HG03159 (cell line): Measurements from ENCODE around the gene RNU7-1.

Experiments
- ATAC-seq: cut with Tn5 transposase; IDR thresholded peaks from one replicate; pipeline ENCODE4 v1.9.1; 2021; ENCODE audit warnings: mild to moderate bottlenecking, moderate library complexity; ENCODE audit not compliant: unreplicated experiment

Gene RNU7-1

DNA sequence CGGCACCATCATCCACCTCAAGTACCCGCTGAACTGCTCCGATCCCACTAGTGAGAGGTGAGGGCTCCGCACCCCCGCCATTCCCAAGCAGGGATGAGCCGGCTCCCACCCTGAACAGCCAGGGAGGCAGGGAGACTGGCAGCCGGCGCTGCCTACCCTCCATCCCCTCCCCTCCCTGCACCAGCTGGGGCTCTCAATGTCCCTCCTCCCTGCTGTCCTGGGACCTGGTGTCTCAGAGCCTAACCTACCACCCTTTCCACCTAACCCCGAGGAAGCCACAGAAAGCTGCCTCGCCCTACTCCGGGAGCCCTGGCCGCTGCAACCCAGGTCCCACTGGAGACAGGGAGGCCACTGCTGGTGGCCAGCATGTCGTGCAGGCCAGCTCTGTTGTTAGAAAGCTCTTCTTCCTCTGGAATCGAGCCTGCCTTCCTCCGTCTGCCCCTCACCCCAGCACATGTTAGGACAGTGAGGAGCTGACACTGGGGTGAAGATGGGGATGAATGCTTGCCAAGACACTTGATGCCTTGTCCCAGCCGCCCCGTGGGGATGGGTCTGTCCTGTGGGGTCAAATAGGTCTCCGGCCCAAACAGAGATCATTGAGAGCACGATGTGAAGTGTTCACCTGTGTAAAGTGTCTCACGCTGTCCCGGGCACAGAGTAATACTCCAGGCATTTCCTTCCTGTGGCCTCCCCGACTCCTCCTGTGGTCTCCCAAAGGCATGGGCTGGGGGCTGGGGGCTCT lies 8.7 kb downstream of the RNU7-1 start:
- no peak for ATAC-seq

DNA sequence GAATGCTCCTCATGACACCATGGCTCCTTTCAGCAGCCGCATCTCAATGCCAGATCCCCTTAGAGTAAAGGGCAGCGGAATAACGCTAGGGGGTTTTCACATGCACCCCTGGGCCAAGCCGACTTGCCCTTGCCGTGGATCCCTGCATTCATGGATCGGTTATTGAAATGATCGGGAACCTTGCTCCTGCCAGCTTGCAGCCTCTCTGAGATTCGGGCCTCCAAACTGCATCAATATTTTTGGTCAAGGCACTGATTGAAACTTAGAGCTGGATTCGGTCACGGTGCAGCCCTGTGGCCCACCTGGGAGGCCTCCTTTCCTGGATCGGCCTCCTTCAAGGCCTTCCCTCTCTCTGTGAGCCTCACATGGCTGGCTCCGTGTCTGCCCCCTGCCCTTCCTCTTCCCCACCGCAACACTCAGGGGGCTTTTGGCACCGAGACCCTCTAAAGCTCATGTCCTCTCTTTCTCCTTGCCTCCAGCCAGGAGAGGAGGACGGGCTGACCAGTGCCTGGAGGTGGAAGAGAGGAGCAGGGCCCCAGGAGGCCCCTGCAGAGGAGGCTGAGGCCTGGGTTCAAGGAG lies 9.3 kb downstream of the RNU7-1 start:
- no peak for ATAC-seq

DNA sequence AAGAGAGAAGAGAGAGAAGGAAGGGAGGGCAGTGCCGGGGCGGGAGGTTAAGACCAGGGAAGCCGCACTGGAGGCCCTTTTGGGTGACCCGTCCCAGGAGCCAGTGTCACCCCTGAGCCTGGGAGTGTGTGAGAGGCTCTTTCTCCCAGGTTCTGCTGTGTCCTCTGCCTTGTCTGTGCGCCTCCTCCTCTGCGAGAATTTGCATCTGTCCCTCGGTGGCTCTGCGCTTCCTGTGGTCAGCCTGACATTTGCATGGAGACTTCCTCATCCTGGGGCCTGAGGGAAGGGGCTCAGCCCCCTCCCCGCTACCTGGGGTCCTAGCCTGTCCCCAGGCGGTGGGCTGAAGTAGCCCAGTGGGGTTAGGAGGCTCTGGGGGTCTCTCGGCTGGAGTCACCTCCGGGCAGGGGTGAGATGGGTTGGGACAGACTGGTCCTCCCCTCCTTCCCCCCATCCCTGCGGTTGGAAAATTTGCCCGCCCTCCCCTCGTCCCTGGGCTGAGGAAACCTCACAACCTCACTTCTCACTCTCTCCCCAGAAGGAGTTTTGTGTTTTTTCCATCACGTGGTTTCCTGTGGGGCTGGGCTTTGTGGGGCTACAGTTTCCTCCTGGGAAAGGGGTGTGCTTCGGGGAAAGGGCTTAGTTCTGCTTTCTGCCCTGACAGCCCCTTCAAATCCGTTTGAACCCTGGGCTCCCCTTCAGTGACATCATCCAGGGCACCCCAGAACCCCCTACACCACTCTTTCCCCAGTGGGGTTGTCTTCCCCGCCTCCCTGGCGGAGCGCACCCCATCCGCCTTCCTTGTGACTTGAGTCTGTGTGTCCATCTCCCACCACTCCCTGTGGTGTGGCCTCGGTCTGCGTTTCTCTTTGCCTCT lies 10.1 kb downstream of the RNU7-1 start:
- ATAC-seq = peak; percentile 45

DNA sequence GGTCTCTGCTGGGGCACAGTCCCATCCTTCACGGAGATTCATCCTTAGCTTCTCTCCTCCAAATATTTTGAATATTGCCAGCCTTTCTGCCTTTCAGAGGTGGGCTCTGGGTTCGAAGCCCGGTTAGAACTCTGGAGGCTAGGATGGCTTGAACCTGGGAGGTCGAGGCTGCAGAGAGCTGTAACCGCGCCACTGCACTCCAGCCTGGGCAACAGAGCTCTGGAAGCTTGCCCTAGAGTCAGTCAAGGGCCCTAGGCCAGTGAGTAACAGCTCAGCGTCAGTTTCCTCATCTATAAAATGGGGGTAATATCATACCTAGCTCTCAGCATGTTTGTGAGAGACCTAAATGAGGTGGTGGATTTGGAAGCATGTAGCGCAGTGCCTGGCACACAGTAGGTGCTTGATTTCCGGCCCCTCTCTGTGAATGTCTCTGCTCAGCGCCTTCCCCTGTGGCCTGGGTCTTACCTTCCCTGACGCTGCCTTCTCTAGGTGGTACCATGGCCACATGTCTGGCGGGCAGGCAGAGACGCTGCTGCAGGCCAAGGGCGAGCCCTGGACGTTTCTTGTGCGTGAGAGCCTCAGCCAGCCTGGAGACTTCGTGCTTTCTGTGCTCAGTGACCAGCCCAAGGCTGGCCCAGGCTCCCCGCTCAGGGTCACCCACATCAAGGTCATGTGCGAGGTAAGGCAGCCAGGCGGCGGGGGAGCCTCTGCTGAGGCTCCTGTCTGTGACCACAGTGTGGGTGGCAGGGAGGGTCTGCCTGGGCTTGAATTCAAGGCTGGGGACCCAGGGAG lies 10.9 kb downstream of the RNU7-1 start:
- no peak for ATAC-seq

DNA sequence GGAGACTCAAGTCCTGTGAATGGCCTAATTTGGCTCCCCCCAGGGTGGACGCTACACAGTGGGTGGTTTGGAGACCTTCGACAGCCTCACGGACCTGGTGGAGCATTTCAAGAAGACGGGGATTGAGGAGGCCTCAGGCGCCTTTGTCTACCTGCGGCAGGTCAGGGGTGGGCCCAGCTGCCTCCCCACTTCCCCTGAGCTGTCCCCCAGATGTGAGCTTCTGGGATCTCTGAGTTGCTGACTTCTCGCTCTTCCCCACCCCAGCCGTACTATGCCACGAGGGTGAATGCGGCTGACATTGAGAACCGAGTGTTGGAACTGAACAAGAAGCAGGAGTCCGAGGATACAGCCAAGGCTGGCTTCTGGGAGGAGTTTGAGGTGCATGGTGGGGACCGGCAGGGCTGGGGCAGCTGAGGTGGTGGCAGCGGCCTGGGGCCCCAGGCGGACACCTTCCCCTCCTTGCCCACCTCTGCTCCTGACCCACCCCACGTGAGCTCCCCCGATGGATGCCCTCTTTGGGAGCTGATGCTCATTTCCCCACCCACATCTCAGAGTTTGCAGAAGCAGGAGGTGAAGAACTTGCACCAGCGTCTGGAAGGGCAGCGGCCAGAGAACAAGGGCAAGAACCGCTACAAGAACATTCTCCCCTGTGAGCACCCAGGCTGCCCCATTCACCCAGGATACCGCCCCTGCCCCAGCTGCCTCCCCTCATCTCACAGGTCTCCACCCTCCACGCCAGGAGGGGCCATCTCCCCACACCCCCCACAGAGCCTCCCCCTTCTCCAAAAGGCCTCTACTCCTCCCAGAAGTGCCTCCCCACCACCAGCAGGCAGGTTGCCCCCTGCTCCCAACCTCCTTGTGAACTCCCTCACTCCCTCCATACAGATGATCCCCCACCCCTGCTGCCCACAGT lies 11.7 kb downstream of the RNU7-1 start:
- no peak for ATAC-seq

DNA sequence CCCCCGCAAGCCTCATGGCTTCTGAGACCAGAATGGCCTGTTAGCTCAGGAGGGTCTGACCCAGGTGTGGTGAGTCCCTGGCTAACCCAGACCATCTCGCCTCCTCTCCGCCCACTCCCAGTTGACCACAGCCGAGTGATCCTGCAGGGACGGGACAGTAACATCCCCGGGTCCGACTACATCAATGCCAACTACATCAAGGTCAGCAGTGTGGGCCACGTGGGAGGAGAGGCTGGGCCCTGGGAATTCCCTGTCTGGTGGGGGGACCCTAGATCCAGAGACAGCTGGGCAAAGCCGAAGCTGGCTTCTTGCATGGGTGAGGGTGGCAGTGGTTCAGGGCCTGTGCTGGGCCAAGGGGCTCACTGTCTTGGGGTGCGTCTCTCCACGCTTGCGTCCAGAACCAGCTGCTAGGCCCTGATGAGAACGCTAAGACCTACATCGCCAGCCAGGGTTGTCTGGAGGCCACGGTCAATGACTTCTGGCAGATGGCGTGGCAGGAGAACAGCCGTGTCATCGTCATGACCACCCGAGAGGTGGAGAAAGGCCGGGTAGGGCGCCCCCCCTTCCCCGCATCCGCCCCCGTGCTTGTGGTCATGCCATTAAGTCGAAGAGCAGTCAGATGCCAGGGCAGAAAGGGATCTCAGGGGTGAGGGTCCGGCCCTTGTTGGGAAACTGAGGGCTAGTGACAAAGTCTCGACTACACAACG lies 12.6 kb downstream of the RNU7-1 start:
- no peak for ATAC-seq

DNA sequence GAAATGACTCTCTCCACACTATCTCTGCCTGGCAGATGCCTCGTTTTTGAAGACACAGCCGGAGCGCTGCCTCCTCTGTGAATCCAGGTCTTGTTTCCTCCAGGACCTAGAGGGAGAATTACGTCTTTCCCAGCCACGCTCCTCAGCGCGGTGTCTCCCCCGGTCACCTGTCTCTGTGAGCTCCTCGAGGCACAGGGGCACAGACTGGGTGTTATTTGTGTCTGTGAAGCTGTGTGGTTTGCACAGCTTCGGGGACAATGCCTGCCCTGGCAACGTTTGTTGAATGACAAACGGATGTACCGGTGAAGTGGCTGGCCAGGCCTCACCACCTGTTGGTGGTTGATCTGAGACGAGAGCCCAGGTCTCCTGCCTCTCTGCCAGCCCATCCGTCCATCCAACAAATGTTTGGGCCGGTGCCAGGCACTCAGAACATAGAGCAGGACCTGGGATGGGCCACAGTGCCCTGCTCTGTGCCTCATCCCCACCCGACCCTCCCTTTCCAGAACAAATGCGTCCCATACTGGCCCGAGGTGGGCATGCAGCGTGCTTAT lies 13.6 kb downstream of the RNU7-1 start:
- no peak for ATAC-seq

DNA sequence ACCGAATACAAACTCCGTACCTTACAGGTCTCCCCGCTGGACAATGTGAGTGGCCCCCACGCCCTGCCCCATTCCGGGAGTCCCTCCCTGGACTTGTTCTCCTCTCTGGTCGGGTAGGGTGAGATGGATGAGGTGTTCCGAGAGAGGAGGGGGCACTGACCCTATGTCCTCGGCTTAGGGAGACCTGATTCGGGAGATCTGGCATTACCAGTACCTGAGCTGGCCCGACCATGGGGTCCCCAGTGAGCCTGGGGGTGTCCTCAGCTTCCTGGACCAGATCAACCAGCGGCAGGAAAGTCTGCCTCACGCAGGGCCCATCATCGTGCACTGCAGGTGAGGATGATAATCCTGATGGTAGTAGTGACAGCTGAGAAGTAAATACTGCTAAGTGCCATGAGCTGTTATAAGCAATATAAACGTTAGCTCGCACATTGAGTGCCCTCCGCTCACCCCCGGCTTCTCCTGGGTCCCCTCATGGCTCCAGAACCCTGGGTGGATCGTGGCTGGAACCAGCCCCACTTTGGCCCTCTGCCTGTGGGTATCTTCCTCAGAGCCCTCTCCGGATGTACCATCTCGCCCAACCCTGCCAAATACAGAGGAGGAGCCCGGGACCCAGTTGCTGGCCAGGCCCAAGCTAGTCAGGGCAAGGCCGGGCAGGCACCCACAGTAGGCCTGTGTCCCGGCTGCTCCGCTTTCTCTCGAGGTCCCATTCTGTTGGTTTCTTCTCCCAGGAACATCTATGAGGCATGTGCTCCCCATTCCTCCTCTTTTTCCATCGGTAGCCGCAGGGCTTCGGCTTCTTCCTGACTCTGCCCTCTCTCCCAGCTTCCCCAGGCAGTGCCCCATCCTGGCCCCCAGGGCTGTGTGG lies 14.4 kb downstream of the RNU7-1 start:
- ATAC-seq = no peak

DNA sequence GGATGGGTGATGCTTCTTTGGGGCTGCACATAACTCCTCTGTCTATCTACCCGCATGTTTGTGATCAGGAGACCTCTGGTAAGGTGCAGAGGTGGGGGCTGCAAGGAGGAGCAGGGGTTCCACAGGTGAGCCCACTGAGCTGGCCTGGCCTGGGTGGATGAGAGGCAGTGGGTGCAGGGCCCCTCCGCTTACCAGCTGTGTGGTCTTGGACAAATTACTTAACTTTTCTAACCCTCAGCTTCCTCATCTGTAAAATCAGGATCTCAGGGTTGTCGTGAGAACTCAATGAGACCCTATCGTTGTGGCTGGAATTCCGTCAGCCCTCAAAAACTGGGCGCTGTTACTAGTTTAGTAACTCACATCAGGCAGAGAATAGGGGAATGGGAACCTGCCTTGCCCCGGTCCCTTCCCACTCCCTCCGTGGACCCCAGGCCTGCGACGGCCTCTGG lies 15.0 kb downstream of the RNU7-1 start:
- no peak for ATAC-seq

DNA sequence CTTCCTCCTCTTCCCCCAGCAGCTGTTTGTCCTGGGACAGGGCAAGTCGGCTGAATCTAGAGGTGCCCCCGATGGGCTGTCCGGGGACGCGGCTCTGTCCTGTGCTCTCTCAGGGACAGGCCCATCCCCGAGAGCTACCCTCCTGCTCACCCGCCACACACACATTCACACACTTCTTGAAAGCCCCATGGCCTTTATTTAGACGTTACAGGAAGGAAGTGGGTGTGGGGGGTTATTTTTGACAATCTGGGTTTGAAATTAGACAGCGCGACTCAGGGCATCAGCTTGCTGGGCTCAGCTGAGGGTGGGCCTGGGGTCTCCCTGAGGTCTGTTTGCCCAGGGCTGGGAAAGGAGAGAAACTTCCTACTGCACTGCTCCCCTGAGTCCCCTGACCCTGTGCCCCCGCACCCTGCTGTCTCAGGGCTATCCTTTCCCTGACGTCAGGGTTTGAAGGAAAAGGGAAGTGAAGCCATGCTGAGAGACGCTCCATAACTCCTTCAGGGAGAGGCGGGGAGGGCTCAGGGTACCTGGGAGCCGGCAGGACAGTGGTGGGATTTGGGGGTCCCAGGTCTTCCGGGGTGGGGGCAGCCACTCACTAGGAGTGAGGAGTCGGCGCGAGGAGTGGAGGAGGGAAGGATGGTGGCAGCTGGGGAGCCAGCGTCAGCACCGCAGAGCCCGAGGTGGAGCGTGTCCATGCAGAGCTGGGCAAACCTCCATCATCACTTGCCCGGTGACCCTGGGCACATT lies 15.6 kb downstream of the RNU7-1 start:
- peak; percentile 54 for ATAC-seq

DNA sequence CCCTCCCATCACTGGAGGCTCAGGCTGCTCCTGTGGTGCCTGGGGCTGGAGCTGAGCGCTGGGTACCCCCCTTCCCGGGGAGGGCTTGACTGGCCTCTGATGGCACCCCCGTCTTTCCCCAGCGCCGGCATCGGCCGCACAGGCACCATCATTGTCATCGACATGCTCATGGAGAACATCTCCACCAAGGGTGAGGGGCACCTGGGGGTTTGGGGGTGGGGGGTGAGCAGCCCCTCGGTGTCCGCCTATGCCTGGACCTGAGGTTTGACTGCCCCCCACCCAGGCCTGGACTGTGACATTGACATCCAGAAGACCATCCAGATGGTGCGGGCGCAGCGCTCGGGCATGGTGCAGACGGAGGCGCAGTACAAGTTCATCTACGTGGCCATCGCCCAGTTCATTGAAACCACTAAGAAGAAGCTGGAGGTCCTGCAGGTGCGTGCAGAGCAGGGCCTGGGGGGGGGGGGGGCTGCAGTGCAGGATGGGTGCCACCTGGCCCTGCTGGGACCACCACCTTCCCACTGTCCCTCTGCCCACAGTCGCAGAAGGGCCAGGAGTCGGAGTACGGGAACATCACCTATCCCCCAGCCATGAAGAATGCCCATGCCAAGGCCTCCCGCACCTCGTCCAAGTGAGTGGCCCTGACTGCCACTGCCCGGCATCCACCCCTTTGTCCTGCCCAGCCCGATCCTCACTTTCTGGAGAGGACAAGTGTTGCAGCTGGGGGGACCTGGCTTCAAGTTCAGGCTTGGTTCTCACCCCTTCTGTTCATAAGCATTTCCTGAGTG lies 16.4 kb downstream of the RNU7-1 start:
- ATAC-seq = no peak

DNA sequence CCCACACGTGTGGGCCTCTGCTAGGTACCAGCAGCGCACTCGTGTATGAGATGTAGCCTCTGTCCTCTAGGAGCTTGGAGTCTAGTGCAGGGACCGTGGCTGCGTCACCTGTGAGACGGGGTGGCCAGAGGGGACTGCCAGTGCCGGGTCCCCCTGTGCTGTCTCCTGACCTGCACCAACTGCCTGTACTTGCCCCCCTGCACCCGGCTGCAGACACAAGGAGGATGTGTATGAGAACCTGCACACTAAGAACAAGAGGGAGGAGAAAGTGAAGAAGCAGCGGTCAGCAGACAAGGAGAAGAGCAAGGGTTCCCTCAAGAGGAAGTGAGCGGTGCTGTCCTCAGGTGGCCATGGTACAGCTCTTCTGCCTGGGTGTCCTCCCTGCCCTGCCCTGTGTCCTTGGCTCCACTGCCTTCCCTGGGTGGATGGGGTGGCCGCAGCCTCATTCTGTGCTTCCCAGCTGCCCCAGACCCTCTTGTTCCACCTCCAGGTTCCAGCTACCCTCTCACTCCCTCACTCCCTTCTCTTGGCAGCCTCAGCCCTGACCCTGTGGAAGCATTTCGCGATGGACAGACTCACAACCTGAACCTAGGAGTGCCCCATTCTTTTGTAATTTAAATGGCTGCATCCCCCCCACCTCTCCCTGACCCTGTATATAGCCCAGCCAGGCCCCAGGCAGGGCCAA lies 17.1 kb downstream of the RNU7-1 start:
- ATAC-seq = no peak

DNA sequence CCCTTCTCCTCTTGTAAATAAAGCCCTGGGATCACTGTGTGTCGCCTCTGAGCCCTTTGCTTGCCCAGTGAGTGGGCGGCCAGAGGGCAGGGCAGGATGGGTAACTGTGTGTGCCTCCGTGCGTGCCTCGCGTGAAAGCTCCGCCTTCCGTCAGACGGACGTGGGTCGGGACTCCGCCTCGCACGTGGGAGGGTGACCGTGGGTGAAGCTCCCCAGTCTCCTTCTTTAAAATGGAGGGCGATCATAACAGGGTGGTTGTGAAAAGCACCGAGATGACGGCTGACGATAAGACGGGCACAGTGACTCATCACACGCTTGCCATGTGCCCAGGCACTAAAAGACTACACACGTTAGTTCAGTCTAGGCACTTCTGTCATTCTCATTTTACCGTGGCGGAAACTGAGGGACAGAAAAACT lies 17.7 kb downstream of the RNU7-1 start:
- no peak for ATAC-seq

DNA sequence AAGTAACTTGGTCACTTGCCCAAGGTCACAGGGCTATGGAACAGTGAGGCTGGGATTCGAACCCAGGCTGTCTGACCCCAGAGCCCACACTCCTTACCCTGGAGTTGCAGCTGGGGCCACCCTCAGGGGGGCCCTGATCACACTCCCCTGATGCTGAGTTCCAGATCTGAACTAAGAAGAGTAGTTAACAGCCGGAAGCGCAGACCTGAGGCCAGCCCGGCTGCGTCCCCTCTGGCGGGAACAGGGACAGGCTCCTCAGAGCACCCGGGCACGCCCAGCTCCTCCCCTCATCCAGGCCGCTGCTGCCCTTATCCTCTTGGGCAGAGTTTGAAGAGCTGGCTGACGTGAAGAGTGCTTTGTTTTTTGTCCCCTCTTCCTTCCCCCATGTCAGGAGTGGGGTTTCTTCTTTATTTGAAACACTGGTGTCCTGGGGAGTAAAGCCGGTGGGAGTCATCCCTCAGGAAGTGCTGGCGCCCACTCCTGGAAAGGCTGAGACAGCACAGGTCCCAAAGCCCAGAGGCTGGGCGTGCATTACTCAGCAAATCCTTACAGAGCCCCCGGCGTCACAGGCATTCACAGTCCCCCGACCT lies 18.2 kb downstream of the RNU7-1 start:
- ATAC-seq = no peak

DNA sequence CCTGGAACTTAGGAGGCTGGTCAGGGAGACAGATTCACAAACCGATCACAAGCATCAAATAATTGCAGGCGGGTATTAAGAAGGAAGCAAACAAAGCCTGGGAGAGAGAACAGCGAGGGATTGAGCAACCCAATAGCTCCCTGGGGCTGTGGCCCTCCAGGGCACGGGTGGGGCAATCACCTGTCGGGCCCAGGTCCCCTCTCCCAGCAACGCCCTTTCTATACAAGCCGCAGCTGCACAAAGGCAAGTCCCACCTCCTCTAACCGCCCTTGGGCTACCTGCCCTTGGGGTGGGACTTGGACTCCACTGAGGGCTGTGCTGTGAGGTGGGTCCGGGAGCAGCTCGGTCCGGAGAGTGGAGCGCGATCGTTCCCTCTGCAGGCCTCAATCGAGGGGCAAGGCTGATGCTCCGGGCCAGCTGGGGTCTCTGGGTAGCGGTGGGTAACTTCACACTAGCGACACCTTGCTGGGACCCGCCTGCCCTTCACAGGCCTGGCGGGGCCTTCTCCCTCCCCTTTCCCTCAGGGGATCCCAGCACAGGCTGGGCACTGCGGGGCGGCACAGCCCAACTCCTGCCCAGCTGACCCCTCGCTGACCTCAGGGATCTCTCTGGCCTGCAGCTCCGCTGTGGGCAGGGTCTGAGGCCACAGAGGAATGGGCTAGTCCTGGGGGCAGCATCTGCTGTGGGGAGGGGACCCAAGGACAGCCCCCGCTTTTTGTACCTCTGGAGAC lies 18.8 kb downstream of the RNU7-1 start:
- no peak for ATAC-seq
